GM19372 (cell line): ENCODE measurements around the gene OR10A3.

Source experiments
- ATAC-seq: cut with Tn5 transposase; IDR thresholded peaks from one replicate; pipeline ENCODE4 v1.9.1; 2021; ENCODE audit warnings: mild to moderate bottlenecking, low read depth, moderate library complexity; ENCODE audit not compliant: unreplicated experiment

OR10A3 gene

GRCh38 chr11:7894251-7894650, 47.3 kb downstream of the OR10A3 start:
- ATAC-seq, result no peak

- ATAC-seq, result no peak
Observed at GRCh38 chr11:7893796-7894195, 47.7 kb downstream of the OR10A3 start.

- peak; percentile 84 for ATAC-seq
Observed at GRCh38 chr11:7892840-7893254, 48.7 kb downstream of the OR10A3 start.

GRCh38 chr11:7892059-7892699, 49.3 kb downstream of the OR10A3 start:
- no peak for ATAC-seq

- ATAC-seq, result no peak
Observed at GRCh38 chr11:7890417-7891172, 50.9 kb downstream of the OR10A3 start.

- ATAC-seq, result no peak
Observed at GRCh38 chr11:7889985-7890384, 51.5 kb downstream of the OR10A3 start.
